ENCODE data around the gene LAG3.

- TF ChIP-seq, protein P1, sequence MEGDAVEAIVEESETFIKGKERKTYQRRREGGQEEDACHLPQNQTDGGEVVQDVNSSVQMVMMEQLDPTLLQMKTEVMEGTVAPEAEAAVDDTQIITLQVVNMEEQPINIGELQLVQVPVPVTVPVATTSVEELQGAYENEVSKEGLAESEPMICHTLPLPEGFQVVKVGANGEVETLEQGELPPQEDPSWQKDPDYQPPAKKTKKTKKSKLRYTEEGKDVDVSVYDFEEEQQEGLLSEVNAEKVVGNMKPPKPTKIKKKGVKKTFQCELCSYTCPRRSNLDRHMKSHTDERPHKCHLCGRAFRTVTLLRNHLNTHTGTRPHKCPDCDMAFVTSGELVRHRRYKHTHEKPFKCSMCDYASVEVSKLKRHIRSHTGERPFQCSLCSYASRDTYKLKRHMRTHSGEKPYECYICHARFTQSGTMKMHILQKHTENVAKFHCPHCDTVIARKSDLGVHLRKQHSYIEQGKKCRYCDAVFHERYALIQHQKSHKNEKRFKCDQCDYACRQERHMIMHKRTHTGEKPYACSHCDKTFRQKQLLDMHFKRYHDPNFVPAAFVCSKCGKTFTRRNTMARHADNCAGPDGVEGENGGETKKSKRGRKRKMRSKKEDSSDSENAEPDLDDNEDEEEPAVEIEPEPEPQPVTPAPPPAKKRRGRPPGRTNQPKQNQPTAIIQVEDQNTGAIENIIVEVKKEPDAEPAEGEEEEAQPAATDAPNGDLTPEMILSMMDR (IDR thresholded peaks at IDR 0.05 in 4 of 5, conservative IDR thresholded peaks at IDR 0.05 in 1 of 5): no peak
- no peak for TF ChIP-seq POLR2A (IDR thresholded peaks at IDR 0.05)
Observed at GRCh38 chr12:6751767-6752166, 20.6 kb upstream of the LAG3 start.
